Brain microvascular endothelial cell (primary cell): ENCODE measurements around the gene DEFB119.
"Not testable (repeated sequence)": the region's sequence is repeated elsewhere in the genome, so short reads cannot be mapped to it uniquely, and the experiment has no call there.

Experiments
- DNase-seq: peaks from one replicate; pipeline ENCODE4 v3.0.0-alpha.2; 2020
- H3K27ac ChIP-seq: fragments of 250-450 bp; sonication (Bioruptor Pico); 2 replicates; pipeline ENCODE4 v1.5.1; 2020; ENCODE audit warnings: mild to moderate bottlenecking, moderate library complexity
- H3K27me3 ChIP-seq: fragments of 250-450 bp; sonication (Bioruptor Pico); replicated peaks from 2 replicates; pipeline ENCODE4 v1.5.1; 2020; ENCODE audit warnings: mild to moderate bottlenecking
- H3K36me3 ChIP-seq: fragments of 250-450 bp; sonication (Bioruptor Pico); replicated peaks from 2 replicates; pipeline ENCODE4 v1.5.1; 2020; ENCODE audit warnings: mild to moderate bottlenecking
- H3K4me3 ChIP-seq: 2 replicates; pipeline ENCODE4 v1.5.1; 2011; ENCODE audit warnings: low read depth, mild to moderate bottlenecking, control low read depth, low read length, moderate library complexity
- CTCF ChIP-seq: IDR thresholded peaks from 2 replicates; pipeline ENCODE4 v1.5.1; 2011; ENCODE audit warnings: low read depth, mild to moderate bottlenecking, moderate library complexity, low read length, control low read depth, inconsistent platforms; ENCODE audit errors: missing control alignments
- in situ Hi-C: cut with HindIII; loops from 2 replicates; pipeline ENCODE4 v1.10.0; 2017; ENCODE audit warnings: low sequenced_read_pairs, low pct_ligation_motif_present

The DEFB119 gene

GRCh38 chr20:31374346-31374745 is 16.0 kb downstream of the DEFB119 start:
- Histone ChIP-seq H3K27ac (no peak overlapping the region), H3K36me3 (no peaks in the 10 kb centered on the region), H3K4me3 (no peak overlapping the region), H3K27me3 (no peaks in the 10 kb centered on the region)
- in situ Hi-C loops = no loop called here
- no peak for TF ChIP-seq CTCF
- DNase-seq = no peak

- H3K27me3 ChIP-seq = no peaks in the 10 kb centered on the region
- DNase-seq = no peak
- TF ChIP-seq CTCF = no peak
- no peak within 1 kb of the TSS for H3K4me3 ChIP-seq
- in situ Hi-C loops = no loop called here
- no peaks in the 10 kb centered on the region for H3K36me3 ChIP-seq
- H3K27ac ChIP-seq = no peak within 1 kb of the TSS
Observed at GRCh38 chr20:31368301-31368700, 22.1 kb downstream of the DEFB119 start, which contains the start of gene DEFB118. DEFB118 (plus strand) TSS chr20:31368601; CDS start chr20:31368651, 50 bp downstream.

- DNase-seq, H3K36me3 ChIP-seq, H3K4me3 ChIP-seq, in situ Hi-C loops, H3K27me3 ChIP-seq, H3K27ac ChIP-seq: not testable (repeated sequence)
Observed at GRCh38 chr20:31364272-31364671, 26.1 kb downstream of the DEFB119 start.

- H3K36me3 ChIP-seq = no peaks in the 10 kb centered on the region
- no peak for DNase-seq
- H3K27me3 ChIP-seq = no peaks in the 10 kb centered on the region
- TF ChIP-seq CTCF = no peak
- no peak overlapping the region for H3K4me3 ChIP-seq
- in situ Hi-C loops = no loop called here
- no peak overlapping the region for H3K27ac ChIP-seq
Observed at GRCh38 chr20:31363295-31363694, 27.1 kb downstream of the DEFB119 start.

- Histone ChIP-seq H3K4me3 (no peak overlapping the region), H3K36me3 (no peaks in the 10 kb centered on the region), H3K27me3 (no peaks in the 10 kb centered on the region), H3K27ac (no peak overlapping the region)
- peak; percentile 1 for DNase-seq
- in situ Hi-C loops = no loop called here
- TF ChIP-seq CTCF = no peak
Observed at GRCh38 chr20:31355981-31356380, 34.4 kb downstream of the DEFB119 start.

GRCh38 chr20:31341470-31341869 is 48.9 kb downstream of the DEFB119 start:
- Histone ChIP-seq H3K4me3 (no peak overlapping the region), H3K27ac (no peak overlapping the region), H3K36me3 (no peaks in the 10 kb centered on the region), H3K27me3 (no peaks in the 10 kb centered on the region)
- no peak for TF ChIP-seq CTCF
- no peak for DNase-seq
- in situ Hi-C loops = no loop called here
